Activated T-helper 2 cell treated with anti-CD3 and anti-CD28 coated beads, Interferon-gamma antibody, Interleukin-2, Interleukin-4, amounts not matched to agents 10 μg/mL and 5 μg/mL and 100 μg/mL, durations not matched to agents 14 hours and 24 hours and 36 hours (primary cell): ENCODE results near the gene GIT1. TPM values are rescaled to one million over a fixed set of nuclear protein-coding genes. Genes with fewer than 3 reads are reported as not detected.

ENCODE experiments used
- DNase-seq: peaks from one replicate; pipeline ENCODE4 v3.0.0; 2021; ENCODE audit warnings: low spot score
- H3K27ac Mint-ChIP-seq: one replicate; pipeline ENCODE4 v1.8.0; 2021; ENCODE audit warnings: mixed read lengths
- H3K27me3 Mint-ChIP-seq: one replicate; pipeline ENCODE4 v1.8.0; 2021; ENCODE audit warnings: low read depth, mixed read lengths
- H3K36me3 Mint-ChIP-seq: one replicate; pipeline ENCODE4 v1.8.0; 2021; ENCODE audit warnings: low read depth, mixed read lengths
- H3K4me1 Mint-ChIP-seq: one replicate; pipeline ENCODE4 v1.8.0; 2021; ENCODE audit warnings: low read depth, mixed read lengths
- H3K4me3 Mint-ChIP-seq: one replicate; pipeline ENCODE4 v1.8.0; 2021; ENCODE audit warnings: low read depth, mild to moderate bottlenecking, moderate library complexity, mixed read lengths
- H3K9me3 Mint-ChIP-seq: one replicate; pipeline ENCODE4 v1.8.0; 2021; ENCODE audit warnings: mixed read lengths
- intact Hi-C: fragments of 100-400 bp; cut with micrococcal nuclease; formaldehyde crosslinking; loops from one replicate; pipeline ENCODE4 v1.15.1; 2023
- total RNA-seq: library from RNA; stranded (reverse); gene quantifications from 2 replicates; pipeline ENCODE4 v1.2.3, GENCODE V29; 2022

Gene GIT1
- total RNA-seq, 1 donor from 2014 or later, result 72.4 TPM

- Mint-ChIP-seq H3K4me3 (peak overlapping the region; percentile 86), H3K27me3 (no peaks in the 10 kb centered on the region), H3K9me3 (no peaks in the 10 kb centered on the region), H3K4me1 (peaks cover 46% of the 10 kb centered on the region), H3K27ac (peak overlapping the region; percentile 32), H3K36me3 (peaks cover 18% of the 10 kb centered on the region)
- intact Hi-C loops, result loop anchor here (10.0 kb wide), 1 partner anchor 862 kb away; the partner anchor contains the start of genes NEK8 and TLCD1
- DNase-seq, result no peak
Observed at GRCh38 chr17:29586676-29587469, 2.6 kb downstream of the GIT1 start.

GRCh38 chr17:29585080-29585751 is 4.2 kb downstream of the GIT1 start:
- peak overlapping the region; percentile 13 for H3K4me3 Mint-ChIP-seq
- no peaks in the 10 kb centered on the region for H3K9me3 Mint-ChIP-seq
- H3K27ac Mint-ChIP-seq, result peak overlapping the region; percentile 12
- intact Hi-C loops, result loop anchor here (10.0 kb wide), 1 partner anchor 860 kb away; the partner anchor contains the start of genes NEK8 and TLCD1
- no peaks in the 10 kb centered on the region for H3K27me3 Mint-ChIP-seq
- no peak for DNase-seq
- H3K4me1 Mint-ChIP-seq, result peaks cover 38% of the 10 kb centered on the region
- H3K36me3 Mint-ChIP-seq, result peaks cover 22% of the 10 kb centered on the region

GRCh38 chr17:29584452-29585079 is 4.9 kb downstream of the GIT1 start:
- H3K4me1 Mint-ChIP-seq, result peaks cover 39% of the 10 kb centered on the region

GRCh38 chr17:29583324-29584248 is 5.9 kb downstream of the GIT1 start:
- DNase-seq, result no peak
- Mint-ChIP-seq H3K4me3 (no peak overlapping the region), H3K9me3 (no peaks in the 10 kb centered on the region), H3K36me3 (peaks cover 28% of the 10 kb centered on the region), H3K4me1 (peaks cover 39% of the 10 kb centered on the region), H3K27me3 (no peaks in the 10 kb centered on the region), H3K27ac (peak overlapping the region; percentile 42)
- intact Hi-C loops, result loop anchor here (5.0 to 10.0 kb wide), 2 partner anchors 439 to 859 kb away; partner anchors contain the start of genes NEK8 and TLCD1

More at GRCh38 chr17:29584452-29585079, 4.9 kb downstream of the GIT1 start:
- Mint-ChIP-seq H3K9me3 (no peaks in the 10 kb centered on the region), H3K27me3 (no peaks in the 10 kb centered on the region), H3K36me3 (peaks cover 28% of the 10 kb centered on the region), H3K4me3 (no peak overlapping the region), H3K27ac (peak overlapping the region; percentile 58)
- intact Hi-C loops, result loop anchor here (5.0 to 10.0 kb wide), 2 partner anchors 438 to 860 kb away; partner anchors contain the start of genes NEK8 and TLCD1
- DNase-seq, result no peak

- Mint-ChIP-seq H3K27me3 (no peaks in the 10 kb centered on the region), H3K9me3 (no peaks in the 10 kb centered on the region), H3K4me1 (peaks cover 33% of the 10 kb centered on the region), H3K36me3 (peaks cover 34% of the 10 kb centered on the region), H3K4me3 (no peak overlapping the region), H3K27ac (no peak overlapping the region)
- no peak for DNase-seq
- intact Hi-C loops, result loop anchor here (5.0 to 10.0 kb wide), 2 partner anchors 440 to 858 kb away; partner anchors contain the start of genes NEK8 and TLCD1
Observed at GRCh38 chr17:29582772-29583171, 6.7 kb downstream of the GIT1 start.

GRCh38 chr17:29582254-29582765 is 7.1 kb downstream of the GIT1 start:
- H3K4me1 Mint-ChIP-seq, result peaks cover 29% of the 10 kb centered on the region
- H3K9me3 Mint-ChIP-seq, result no peaks in the 10 kb centered on the region
- no peak for DNase-seq
- intact Hi-C loops, result loop anchor here (5.0 to 10.0 kb wide), 2 partner anchors 440 to 858 kb away; partner anchors contain the start of genes NEK8 and TLCD1
- peaks cover 37% of the 10 kb centered on the region for H3K36me3 Mint-ChIP-seq
- no peak overlapping the region for H3K27ac Mint-ChIP-seq
- no peak overlapping the region for H3K4me3 Mint-ChIP-seq
- no peaks in the 10 kb centered on the region for H3K27me3 Mint-ChIP-seq

- intact Hi-C loops, result loop anchor here (5.0 to 10.0 kb wide), 2 partner anchors 441 to 857 kb away; partner anchors contain the start of genes NEK8 and TLCD1
- H3K9me3 Mint-ChIP-seq, result no peaks in the 10 kb centered on the region
- H3K27ac Mint-ChIP-seq, result no peak overlapping the region
- peaks cover 37% of the 10 kb centered on the region for H3K36me3 Mint-ChIP-seq
- no peaks in the 10 kb centered on the region for H3K27me3 Mint-ChIP-seq
- H3K4me1 Mint-ChIP-seq, result peaks cover 28% of the 10 kb centered on the region
- no peak for DNase-seq
- H3K4me3 Mint-ChIP-seq, result no peak overlapping the region
Observed at GRCh38 chr17:29581583-29582253, 7.7 kb downstream of the GIT1 start.

GRCh38 chr17:29579866-29580771 is 9.3 kb downstream of the GIT1 start:
- Mint-ChIP-seq H3K4me1 (peaks cover 14% of the 10 kb centered on the region), H3K4me3 (no peak overlapping the region), H3K9me3 (no peaks in the 10 kb centered on the region), H3K36me3 (peaks cover 44% of the 10 kb centered on the region), H3K27ac (peak overlapping the region; percentile 84), H3K27me3 (no peaks in the 10 kb centered on the region)
- intact Hi-C loops, result loop anchor here (1.0 to 10.0 kb wide), 4 partner anchors 9 to 855 kb away; partner anchors contain the start of genes GIT1, NEK8 and TLCD1
- DNase-seq, result peak; percentile 82

- Mint-ChIP-seq H3K9me3 (no peaks in the 10 kb centered on the region), H3K36me3 (peaks cover 55% of the 10 kb centered on the region), H3K27ac (no peak overlapping the region), H3K4me3 (no peak overlapping the region), H3K27me3 (no peaks in the 10 kb centered on the region), H3K4me1 (peaks cover 8% of the 10 kb centered on the region)
- no peak for DNase-seq
- intact Hi-C loops, result no loop called here
Observed at GRCh38 chr17:29578626-29579485, 10.6 kb downstream of the GIT1 start.
